Gastrocnemius medialis (tissue), 4 donors: ENCODE data around the gene KCNE3. TPM values are rescaled to one million over a fixed set of nuclear protein-coding genes. Genes with fewer than 3 reads are reported as not detected.

Experiments used
- ATAC-seq, 2 donors: fragments of 150-250 bp; one replicate each; pipeline ENCODE4 v1.9.1; 2016
- DNase-seq, 2 donors: peaks; one replicate each; pipeline ENCODE4 v3.0.0-alpha.2; 2019
- H3K27ac ChIP-seq, 4 donors: fragments of 200-600 bp; sonication (generic); 1 replicate in 1 of 4; 2 replicates in 3 of 4; pipeline ENCODE4 v1.5.1; 2016 to 2018; ENCODE audit warnings: mild to moderate bottlenecking in 2 of 4, moderate library complexity in 1 of 4
- H3K27me3 ChIP-seq, 3 donors: fragments of 200-600 bp; sonication (generic) in 2 of 3; 1 replicate in 1 of 3; 2 replicates in 2 of 3; pipeline versions ENCODE4 v1.5.1 to v1.6.0; 2016 to 2019; ENCODE audit warnings: mild to moderate bottlenecking in 1 of 3, moderate library complexity in 1 of 3
- H3K36me3 ChIP-seq, 2 donors: fragments of 200-600 bp; sonication (generic) in 1 of 2; one replicate each; pipeline ENCODE4 v1.5.1; 2017 to 2018
- H3K4me1 ChIP-seq, 2 donors: fragments of 200-600 bp; sonication (generic) in 1 of 2; one replicate each; pipeline ENCODE4 v1.5.1; 2016 to 2017; ENCODE audit warnings: mild to moderate bottlenecking in 2 of 2
- H3K4me3 ChIP-seq, 4 donors: fragments of 200-600 bp; sonication (generic) in 3 of 4; 1 replicate in 1 of 4; 2 replicates in 3 of 4; pipeline ENCODE4 v1.5.1; 2016 to 2019; ENCODE audit warnings: mild to moderate bottlenecking in 2 of 4
- H3K9me3 ChIP-seq, 3 donors: fragments of 200-600 bp; sonication (generic) in 2 of 3; 1 replicate in 1 of 3; 2 replicates in 2 of 3; pipeline ENCODE4 v1.5.1; 2016 to 2019
- CTCF ChIP-seq, 5 experiments: fragments of 450-650 bp in 3 of 5; fragments of 200-600 bp in 2 of 5; sonication (generic) in 2 of 5; IDR thresholded peaks in 4 of 5; conservative IDR thresholded peaks in 1 of 5; 1 replicate in 4 of 5; 2 replicates in 1 of 5; pipeline ENCODE4 v1.5.1; 2016 to 2019; ENCODE audit warnings: antibody characterized with exemption in 5 of 5, mild to moderate bottlenecking in 3 of 5, moderate library complexity in 3 of 5
- POLR2A ChIP-seq, 2 donors: fragments of 450-650 bp; IDR thresholded peaks; one replicate each; pipeline ENCODE4 v1.6.1; 2017; ENCODE audit warnings: antibody characterized with exemption in 2 of 2, mild to moderate bottlenecking in 2 of 2, moderate library complexity in 2 of 2
- in situ Hi-C, 4 donors: fragments of 200-750 bp; cut with MboI; loops; one replicate each; pipeline versions ENCODE4 v1.15.0 to v1.8.0; 2017; ENCODE audit warnings: low sequenced_read_pairs in 4 of 4
- intact Hi-C: fragments of 100-400 bp; cut with DNase I; formaldehyde crosslinking; loops from one replicate; pipeline ENCODE4 v1.15.1; 2023; ENCODE audit warnings: low total_unique reads
- total RNA-seq, 4 donors: library from RNA; depleted of rRNA; stranded (reverse); fragments of >200 nt; gene quantifications; one replicate each; pipeline versions ENCODE4 v1.1.0 to v1.2.3, GENCODE V29; 2016

KCNE3 gene
- total RNA-seq, 4 donors from 2014 or later, result 0.24 to 2.8 (median 1.1) TPM

DNA sequence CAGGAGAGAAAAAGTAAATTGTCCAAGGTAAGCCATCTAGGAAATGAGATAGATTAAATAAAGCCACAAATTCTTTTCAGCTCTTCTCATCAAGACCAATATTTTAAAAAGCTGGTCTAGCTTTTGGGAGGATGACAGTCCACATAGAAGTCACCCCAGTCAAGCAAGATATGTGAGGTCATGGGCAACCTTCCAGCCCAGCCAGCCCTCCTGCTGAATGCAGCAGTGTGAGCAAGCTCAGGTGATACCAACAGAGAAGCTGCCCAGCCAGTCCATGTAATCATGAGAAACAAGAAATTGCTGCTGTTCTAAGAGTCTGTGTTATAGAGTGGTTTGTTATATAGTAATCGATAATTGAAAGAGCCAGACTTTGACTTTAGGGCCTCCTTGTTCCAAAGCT, 28.7 kb downstream of the KCNE3 start:
- in situ Hi-C loops, result no loop called here
- no peak for ATAC-seq
- TF ChIP-seq POLR2A (IDR thresholded peaks at IDR 0.05) (no peak), CTCF (IDR thresholded peaks at IDR 0.05 in 4 of 5, conservative IDR thresholded peaks at IDR 0.05 in 1 of 5) (no peak)

GRCh38 chr11:74437441-74438042, 29.8 kb downstream of the KCNE3 start:
- H3K27me3 ChIP-seq, result no peaks in the 10 kb centered on the region
- H3K4me3 ChIP-seq, result no peak overlapping the region
- H3K27ac ChIP-seq, result no peak overlapping the region
- ATAC-seq (no peak), DNase-seq (no peak)
- H3K9me3 ChIP-seq, result no peaks in the 10 kb centered on the region
- TF ChIP-seq CTCF (IDR thresholded peaks at IDR 0.05 in 4 of 5, conservative IDR thresholded peaks at IDR 0.05 in 1 of 5) (no peak), POLR2A (IDR thresholded peaks at IDR 0.05) (no peak)
- H3K4me1 ChIP-seq, result peaks cover 0 to 4% of the 10 kb centered on the region in 2 donors
- intact Hi-C loops, result no loop called here
- in situ Hi-C loops, result no loop called here
- H3K36me3 ChIP-seq, result no peaks in the 10 kb centered on the region

More for the DNA sequence above, 28.7 kb downstream of the KCNE3 start:
- Histone ChIP-seq H3K4me1 (peaks cover 10 to 15% of the 10 kb centered on the region in 2 donors), H3K36me3 (no peaks in the 10 kb centered on the region), H3K9me3 (no peaks in the 10 kb centered on the region), H3K27me3 (no peaks in the 10 kb centered on the region), H3K4me3 (no peak overlapping the region), H3K27ac (no peak overlapping the region)
- intact Hi-C loops, result no loop called here
- no peak for DNase-seq

- in situ Hi-C loops (no loop called here), intact Hi-C loops (no loop called here)
- no peak for DNase-seq
- Histone ChIP-seq H3K27me3 (no peaks in the 10 kb centered on the region), H3K4me3 (no peak overlapping the region), H3K36me3 (no peaks in the 10 kb centered on the region), H3K27ac (no peak overlapping the region), H3K4me1 (no peaks in the 10 kb centered on the region), H3K9me3 (no peaks in the 10 kb centered on the region)
- ATAC-seq, result no peak
- TF ChIP-seq CTCF (IDR thresholded peaks at IDR 0.05 in 4 of 5, conservative IDR thresholded peaks at IDR 0.05 in 1 of 5) (no peak), POLR2A (IDR thresholded peaks at IDR 0.05) (no peak)
These were observed 32.8 kb downstream of the KCNE3 start for GRCh38 chr11:74434528-74434927.

- Histone ChIP-seq H3K4me1 (no peaks in the 10 kb centered on the region), H3K27me3 (no peaks in the 10 kb centered on the region), H3K36me3 (no peaks in the 10 kb centered on the region), H3K27ac (no peak overlapping the region), H3K9me3 (no peaks in the 10 kb centered on the region), H3K4me3 (no peak overlapping the region)
- in situ Hi-C loops, result no loop called here
- TF ChIP-seq POLR2A (IDR thresholded peaks at IDR 0.05), result no peak
- no peak for TF ChIP-seq CTCF (IDR thresholded peaks at IDR 0.05 in 4 of 5, conservative IDR thresholded peaks at IDR 0.05 in 1 of 5)
- intact Hi-C loops, result no loop called here
- DNase-seq (no peak), ATAC-seq (no peak)
These were observed 38.1 kb downstream of the KCNE3 start for GRCh38 chr11:74429205-74429604.

GRCh38 chr11:74427384-74427886, 39.9 kb downstream of the KCNE3 start:
- Histone ChIP-seq H3K36me3 (no peaks in the 10 kb centered on the region), H3K27me3 (no peaks in the 10 kb centered on the region), H3K4me1 (no peaks in the 10 kb centered on the region), H3K9me3 (no peaks in the 10 kb centered on the region), H3K4me3 (no peak overlapping the region), H3K27ac (no peak overlapping the region)
- ATAC-seq, result no peak
- no peak for DNase-seq
- TF ChIP-seq CTCF (IDR thresholded peaks at IDR 0.05 in 4 of 5, conservative IDR thresholded peaks at IDR 0.05 in 1 of 5) (no peak), POLR2A (IDR thresholded peaks at IDR 0.05) (no peak)
- intact Hi-C loops (no loop called here), in situ Hi-C loops (no loop called here)
